ENCODE data around the gene TGFB1.

Gene TGFB1

DNA sequence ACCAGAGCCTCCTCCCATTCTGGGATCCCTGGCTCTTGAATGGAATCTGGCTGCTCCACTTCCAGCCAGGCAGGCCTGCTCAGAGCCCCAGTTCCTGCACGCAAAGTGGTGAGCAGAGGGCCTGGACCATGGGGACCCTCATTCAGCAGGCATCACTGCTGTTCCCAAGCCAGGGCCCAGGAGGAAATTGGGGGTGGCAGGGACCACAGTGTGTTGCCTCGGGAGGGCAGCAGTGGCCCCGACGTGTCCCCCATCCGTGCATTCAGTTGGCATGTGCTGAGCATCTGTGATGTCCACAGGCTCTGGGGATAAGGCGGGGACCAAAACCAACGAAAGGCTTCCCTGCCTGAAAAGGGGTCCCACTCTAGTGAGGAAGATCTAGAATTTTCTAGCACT is 32.5 kb downstream of the TGFB1 start:
- no peak for DNase-seq (ENCODE audit: low spot score)

DNA sequence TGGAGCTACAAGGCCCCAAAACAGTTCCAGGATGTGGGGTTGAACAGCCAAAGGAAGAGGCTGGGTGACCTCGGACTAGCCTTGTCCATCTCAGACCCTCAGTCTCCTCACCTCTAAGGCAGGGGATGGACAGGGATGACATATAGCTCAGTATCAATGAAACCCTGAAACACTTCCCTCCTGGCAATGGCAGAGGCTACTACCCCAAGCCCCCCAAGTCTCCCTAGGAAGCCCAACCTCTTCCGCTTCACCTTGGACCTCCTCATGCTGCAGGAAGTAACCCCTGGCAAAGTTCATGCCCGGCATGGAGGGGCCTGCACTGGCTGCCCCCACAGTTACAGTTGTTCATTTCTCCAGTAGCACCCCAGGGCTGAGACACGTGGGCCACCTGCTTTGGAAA is 33.2 kb downstream of the TGFB1 start:
- DNase-seq (ENCODE audit: low spot score) = no peak

DNA sequence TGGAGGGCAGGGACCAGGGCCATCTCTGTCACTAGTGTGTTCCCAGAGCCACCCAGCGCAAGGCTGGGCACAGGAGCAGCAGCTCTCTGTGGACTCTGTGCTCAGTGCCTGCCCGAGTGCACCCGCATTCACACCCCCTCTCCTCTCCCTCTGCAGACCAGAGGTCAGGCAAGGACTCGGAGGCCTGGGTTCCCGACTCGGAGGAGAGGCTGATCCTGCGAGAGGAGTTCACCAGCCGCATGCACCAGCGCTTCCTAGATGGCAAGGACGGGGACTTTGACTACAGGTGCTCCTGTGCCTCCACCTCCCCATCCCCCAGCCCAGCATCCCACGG is 33.6 kb downstream of the TGFB1 start:
- no peak for DNase-seq (ENCODE audit: low spot score)

DNA sequence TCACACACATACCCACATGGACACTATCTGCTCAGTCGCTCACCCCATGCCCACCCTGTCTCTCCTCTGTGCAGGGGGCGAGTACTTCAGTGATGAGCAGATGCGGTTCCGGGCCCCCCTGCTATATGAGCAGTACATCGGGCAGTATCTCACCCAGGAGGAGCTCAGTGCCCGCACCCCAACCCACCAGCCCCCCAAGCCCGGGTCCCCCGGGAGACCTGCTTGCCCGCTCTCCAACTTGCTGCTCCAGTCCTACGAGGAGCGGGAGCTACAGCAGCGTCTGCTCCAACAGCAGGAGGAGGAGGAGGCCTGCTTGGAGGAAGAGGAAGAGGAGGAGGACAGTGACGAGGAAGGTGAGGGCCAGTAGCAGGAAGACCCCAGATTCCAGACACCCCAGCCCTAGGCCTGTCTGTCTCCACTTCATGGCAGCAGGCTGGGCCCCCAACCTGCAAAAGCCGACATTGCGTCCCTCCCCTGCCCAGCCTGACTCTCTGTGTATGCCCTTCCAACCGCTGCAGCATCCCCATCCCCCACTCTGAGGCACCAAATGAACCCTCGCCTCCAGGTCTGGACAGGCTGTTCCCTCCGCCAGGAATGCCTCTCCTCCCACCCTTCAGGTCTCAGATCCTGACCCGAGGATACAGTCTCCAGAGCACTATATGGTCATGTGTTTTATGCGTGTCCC is 34.1 kb downstream of the TGFB1 start:
- no peak for DNase-seq (ENCODE audit: low spot score)

DNA sequence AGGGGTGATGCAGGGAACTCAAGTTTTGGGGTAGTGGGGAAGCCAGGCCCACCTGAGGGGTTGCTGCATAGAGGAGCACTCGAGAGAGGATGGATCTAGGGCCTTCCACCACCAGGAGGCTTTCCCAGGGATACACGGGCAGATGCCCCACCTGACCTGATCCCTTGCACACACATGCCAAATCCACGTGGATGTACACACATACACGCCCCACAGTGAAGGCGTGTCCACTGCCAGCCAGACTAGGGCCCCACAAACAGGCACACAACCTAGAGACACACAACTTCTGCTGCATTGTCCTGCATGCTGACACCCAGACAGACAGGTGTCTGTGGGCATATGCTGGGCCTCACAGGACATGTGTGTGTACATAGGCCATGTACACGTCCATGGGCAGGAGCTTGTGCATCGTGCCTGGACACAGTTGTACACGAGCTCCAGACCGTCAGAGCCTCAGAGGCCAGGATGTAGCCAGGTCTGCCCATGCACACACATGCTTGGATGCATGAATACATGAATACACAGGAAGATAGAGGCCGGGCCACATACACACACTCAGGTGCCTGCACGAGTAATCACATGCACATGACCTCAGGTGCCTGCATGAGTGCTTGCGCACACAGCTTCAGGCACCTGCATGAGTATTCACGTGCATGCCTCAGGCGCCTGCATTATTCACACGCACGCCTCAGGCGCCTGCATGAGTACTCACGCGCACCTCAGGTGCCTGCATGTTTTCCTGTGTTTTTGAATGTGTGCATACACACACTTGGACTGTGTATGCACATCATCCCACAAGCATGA is 34.8 kb downstream of the TGFB1 start:
- no peak for DNase-seq (ENCODE audit: low spot score)

DNA sequence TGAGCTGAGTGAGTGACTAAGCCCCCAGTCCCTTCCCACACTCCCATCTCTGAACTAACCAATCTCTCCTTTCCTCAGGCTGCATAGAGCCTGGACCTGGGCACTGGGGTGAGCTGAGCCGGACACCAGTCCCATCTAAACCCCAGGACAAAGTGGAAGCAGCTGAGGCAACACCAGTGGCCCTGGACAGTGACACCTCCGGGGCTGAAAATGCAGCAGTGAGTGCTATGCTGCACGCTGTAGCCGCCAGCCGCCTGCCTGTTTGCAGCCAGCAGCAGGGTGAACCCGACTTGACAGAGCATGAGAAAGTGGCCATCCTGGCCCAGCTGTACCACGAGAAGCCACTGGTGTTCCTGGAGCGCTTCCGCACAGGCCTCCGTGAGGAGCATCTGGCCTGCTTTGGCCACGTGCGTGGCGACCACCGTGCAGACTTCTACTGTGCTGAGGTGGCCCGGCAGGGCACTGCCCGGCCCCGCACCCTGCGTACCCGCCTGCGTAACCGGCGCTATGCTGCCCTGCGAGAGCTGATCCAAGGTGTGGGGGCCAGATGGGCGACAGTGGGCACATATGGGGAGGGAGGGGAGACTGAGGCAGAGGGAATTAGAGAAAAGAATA is 37.3 kb downstream of the TGFB1 start:
- no peak for DNase-seq (ENCODE audit: low spot score)

DNA sequence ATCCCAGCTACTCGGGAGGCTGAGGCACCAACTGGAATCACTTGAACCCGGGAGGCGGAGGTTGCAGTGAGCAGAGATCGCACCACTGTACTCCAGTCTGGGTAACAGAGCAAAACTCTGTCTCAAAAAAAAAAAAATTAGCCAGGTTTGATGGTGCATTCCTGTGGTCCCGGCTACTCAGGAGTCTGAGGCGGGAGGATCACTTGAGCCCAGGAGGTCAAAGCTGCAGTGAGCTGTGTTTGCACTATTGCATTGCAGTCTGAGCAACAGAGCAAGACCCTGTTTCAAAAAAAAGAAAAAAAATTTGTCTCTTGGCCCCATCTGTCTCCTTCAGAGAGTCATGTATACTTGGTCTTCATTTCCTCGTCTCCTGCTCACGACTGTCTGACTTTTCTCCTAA is 42.1 kb downstream of the TGFB1 start:
- no peak for DNase-seq (ENCODE audit: low spot score)

DNA sequence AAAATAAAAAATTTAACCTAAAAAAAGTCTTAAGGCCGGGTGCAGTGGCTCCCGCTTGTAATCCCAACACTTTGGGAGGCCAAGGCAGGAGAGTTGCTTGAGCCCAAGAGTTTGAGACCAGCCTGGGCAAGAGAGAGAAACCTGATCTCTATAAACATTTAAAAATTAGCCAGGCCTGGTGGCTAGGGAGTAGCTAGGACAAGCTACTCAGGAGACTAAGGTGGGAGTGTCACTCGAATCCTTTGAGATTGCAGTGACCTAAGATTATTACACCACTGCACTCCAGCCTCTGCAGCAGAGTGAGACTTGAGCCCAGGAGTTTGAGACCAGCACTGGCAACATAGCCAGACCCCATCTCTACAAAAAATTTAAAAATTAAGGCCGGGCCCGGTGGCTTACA is 42.6 kb downstream of the TGFB1 start:
- DNase-seq (ENCODE audit: low spot score) = no peak

DNA sequence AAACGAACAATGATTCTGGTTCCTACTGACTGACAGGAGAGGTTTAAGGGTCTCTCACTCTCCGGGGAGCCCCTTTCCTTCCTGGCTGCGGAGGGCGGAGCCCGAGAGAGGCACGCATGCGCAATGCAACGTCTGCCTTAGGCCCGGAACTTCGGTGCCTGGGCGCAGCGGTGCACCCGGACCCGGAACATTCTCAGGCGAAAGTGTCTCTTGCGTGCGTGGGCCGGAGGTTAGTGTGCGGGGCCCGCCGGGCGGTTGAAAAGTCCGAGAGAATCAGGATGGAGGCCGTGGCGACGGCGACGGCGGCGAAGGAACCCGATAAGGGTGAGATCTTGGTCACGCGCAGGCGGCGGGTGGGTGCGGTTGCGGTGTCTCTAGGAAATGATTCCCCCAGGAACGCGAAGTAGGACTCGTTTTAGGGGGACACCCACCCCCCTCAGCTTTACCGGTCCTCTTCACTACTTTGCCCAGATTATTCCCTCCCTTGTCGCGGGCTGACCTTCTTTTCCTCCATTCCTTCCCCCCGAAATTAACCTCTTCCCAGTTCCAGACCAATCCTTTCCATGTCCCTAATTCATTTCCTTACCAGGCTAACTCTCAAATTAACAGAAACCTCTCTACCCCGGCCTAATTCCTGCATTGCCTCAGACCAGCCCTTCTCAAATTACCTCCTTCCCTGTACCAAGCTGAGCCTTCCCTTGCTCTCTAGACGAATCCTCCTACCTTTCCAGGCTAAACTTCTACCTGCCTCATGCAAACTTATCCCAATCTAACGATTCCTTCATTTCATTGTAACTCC is 43.5 kb downstream of the TGFB1 start, which contains the start of gene CCDC97:
Gene CCDC97 (plus strand): TSS at position 140 of the 799 bp plus-strand sequence. CDS start 139 bp downstream, at position 279.
- DNase-seq (ENCODE audit: low spot score) = peak; percentile 95

DNA sequence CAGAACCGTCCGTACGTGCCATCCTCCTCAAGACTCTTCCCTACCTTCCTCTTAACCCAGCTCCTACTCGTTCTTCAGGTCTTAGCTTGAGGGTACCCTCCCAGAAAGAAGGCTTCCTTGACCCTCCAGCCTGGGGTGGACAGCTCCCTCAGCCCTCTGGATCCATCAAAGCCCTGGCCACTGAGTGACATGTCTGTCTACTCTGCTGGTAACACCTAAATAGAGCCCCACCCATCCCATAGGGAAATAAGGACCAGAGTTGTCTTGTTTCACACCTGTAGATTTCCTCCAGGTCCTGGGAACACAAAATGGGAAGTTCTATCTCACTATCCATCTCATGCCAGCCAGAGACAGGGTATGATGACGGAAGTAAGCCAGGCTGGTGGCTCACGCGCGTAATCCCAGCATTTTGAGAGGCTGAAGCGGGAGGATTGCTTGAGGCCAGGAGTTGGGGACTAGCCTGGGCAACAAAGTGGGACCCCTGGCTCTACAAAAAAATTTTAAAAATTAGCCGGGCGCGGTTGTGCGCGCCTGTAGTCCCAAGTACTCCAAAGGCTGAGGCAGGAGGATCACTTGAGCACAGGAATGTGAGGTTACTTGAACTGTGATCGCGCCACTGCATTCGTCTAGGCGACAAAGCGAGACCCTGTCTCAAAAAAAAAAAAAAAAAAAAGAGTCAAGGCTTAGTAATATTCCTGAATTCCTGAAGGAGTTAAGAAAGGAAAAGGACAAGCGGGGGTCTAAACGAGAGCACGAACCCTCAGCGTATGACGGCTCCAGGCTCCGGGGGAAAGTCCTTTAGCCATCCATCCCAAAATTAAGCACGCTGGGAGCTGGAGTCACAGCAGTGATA is 44.3 kb downstream of the TGFB1 start:
- no peak for DNase-seq (ENCODE audit: low spot score)

DNA sequence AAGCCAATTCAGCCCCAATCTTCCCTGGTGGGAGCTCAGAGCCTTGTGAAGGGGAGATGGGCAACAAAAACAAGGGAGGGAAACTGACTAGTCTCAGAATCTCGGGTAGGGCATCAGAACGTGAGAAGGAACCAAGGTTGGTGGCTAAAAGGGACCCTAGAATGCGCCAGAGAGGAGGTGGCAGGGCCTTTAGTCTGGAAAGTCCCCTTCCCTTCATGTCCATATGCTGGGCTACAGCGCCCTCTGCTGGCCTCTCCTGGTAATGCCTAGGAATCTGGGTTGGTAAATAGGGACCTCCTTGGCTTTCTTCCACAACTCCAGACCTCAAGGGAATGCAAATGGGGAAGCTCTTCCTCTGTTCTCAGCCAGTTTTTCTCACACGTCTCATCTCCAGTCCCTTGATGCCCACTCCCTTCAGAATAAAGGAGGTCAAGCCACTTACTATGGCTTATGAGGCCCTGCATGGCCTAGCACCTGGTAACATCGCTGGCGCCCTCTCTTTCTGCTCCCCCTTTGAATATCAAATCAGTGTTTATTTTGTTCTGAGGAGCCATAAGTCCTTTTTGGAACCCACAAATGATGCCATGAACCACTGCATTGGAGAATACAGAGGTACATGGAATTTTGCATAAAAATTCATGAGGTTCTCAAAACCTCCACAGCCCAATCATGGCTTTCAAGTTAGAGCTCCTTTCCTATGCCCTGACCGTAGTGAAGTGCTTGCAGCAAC is 45.1 kb downstream of the TGFB1 start:
- DNase-seq (ENCODE audit: low spot score) = peak; percentile 84

DNA sequence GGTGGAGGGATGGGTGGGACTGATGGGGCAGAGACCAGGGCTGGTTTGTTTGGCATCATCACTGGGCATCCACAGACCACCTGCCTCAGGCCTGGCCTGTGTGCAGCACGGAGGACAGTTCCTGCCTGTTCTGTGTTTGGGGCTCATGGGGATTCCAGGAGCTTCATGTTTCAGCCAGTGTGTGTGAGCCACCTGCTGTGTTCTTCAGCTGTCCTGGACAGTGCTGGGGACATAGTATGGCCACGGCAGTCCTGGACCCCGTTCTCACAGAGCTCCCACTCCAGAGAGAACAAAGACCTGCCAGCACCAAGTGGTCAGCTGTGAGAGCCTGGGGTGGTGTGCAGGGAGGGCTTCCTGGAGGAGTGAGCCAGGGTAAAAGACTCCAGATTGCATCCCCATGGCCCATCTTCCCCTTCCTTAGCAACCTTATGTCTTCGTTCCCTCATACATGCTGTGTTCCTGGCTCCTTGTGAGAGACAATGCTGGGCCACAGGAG is 45.7 kb downstream of the TGFB1 start:
- no peak for DNase-seq (ENCODE audit: low spot score)

DNA sequence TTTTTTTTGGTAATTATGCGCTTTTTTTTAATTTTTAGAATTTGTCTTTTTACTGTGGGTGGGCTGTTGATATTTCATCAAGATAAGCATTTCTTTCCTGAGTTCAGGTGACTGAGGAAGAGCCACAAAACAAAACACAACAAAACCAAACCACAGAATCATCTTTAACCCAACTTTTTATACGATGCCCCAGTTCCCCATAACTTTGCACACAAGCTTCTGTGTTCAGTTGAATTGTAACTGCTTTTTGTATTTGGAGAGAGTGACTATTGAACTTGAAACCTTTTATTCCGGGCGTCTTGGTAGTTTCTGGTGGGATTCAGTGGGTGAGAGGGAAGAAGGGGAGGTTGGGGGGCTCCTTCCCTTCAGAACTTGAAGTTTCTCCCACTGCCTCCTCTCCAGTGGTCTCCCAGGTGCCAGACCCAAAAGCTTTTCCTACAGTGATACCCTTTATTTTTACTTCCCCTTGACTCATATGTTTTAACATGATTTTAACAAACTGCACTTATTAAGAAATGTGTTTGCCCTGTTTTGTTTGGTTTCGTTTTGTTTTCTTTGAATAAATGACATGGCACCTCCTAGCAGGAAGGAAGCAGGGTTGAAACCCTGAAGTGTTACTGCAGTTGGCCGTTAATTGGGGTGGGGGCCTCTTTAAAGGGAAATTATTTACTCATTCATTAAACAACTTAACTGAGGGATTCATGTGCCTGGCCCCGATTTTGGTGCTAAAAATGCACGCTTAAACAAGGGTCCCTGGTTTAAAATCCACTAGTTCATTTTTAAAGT is 46.4 kb downstream of the TGFB1 start:
- DNase-seq (ENCODE audit: low spot score) = no peak

DNA sequence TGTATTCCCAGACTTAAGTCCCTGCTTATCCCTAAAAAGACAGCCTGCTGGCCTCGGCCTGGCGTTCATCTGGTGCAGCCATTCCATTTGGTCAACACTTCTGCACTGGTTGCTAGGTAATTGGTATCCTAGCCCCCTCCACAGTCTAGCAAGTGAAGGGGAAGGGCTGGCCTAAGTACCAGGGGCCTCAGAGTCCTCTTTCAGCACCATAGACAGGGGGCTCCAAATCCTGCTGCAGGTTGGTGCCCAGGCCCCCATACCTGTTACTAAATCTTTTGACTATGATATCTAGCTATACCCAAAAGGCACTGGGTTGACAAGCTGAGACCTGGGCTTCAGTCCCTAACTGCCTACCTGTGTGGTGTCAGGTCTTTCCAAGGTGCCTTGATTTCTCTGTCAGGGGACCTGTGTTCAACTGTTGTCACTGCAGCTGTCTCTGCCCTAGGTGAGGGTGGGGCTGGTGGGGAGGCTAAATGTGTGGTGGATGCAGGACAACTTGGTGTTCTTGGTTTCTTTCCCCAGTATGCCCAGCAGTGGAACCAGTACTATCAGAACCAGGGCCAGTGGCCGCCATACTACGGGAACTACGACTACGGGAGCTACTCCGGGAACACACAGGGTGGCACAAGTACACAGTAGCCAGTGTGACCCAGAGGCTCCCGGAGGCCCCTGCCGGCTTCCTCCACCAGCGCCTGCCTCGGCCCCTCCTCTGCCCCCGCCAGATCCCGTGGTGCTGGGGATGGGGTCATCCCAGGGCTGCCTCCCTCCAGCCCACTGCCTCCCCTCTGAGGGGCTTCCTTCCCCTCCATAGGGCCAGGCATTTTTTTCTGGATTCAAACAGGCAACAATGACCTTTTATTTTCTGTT is 47.6 kb downstream of the TGFB1 start:
- no peak for DNase-seq (ENCODE audit: low spot score)

DNA sequence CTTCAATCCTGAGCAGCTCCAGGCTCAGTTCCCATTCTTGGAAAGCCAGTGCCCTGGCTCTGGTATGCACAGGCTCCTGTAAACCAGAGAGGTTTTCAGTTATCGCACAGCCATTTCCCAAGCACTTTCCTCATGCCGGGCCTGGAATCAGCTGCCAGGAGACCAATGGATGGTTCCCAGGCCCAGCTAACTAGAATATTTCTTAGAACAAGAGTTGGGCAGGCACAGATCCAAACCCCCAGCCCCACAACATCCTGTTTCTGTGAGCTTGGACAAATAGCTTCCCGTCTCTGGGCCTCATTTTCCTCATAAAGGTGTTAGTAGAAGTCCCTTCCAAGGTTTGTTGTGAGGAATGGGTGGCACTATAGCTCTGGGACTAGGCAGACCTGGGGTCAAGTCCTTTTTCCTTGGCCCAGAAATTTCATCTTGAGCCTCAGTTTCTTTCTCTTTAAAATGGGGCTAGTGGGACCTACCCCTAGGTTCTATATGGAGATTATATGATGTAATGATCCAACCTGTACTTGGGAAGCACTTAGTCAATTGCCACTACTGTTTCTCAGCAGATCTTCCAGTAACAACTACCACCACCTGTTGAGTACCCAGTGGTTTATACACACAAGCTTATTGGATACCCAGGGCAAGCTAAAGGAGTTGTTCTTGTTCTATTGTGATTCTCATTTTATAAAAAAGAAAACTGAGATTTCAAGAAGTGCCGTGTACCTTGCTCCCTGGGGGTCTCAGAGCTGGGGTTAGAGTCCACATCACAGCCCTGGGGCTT is 48.8 kb downstream of the TGFB1 start:
- no peak for DNase-seq (ENCODE audit: low spot score)

DNA sequence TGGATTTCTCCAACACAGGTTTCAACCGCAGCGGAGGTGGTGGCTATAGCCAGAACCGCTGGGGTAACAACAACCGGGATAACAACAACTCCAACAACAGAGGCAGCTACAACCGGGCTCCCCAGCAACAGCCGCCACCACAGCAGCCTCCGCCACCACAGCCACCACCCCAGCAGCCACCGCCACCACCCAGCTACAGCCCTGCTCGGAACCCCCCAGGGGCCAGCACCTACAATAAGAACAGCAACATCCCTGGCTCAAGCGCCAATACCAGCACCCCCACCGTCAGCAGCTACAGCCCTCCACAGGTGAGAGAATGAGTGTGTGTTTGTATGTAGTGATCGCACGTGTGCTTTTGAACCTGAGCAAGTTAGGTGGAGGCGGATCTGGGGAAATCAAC is 49.8 kb downstream of the TGFB1 start:
- DNase-seq (ENCODE audit: low spot score) = no peak

DNA sequence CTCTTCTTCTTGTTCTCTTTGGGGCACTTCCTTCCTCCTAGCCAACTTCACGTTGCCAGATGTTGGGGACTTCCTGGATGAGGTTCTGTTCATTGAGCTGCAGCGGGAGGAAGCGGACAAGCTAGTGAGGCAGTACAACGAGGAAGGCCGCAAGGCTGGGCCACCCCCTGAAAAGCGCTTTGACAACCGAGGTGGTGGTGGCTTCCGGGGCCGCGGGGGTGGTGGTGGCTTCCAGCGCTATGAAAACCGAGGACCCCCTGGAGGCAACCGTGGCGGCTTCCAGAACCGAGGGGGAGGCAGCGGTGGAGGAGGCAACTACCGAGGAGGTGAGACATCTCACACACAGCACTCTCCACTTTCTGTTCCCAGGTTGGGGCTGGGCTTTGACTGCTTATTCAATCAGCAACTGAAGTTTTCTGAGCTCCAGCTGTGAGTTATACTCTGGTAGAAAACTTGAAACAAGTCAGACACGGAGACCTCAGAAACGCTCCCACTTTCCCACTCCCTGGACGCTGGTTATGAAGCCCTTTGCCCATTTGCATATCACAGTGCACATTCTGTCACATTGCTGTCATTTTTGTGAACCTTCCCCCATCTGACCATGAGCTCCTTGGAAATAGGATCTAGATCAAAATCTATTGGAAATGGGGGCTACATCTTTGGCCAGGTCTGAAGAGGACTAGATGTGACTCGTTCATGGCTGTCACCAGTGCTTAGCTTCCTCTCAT is 50.9 kb downstream of the TGFB1 start:
- no peak for DNase-seq (ENCODE audit: low spot score)

Measured in AG20443 (cell line).